DND-41 (cell line): Measurements from ENCODE around the gene MORN1.

Source experiments
- ATAC-seq: fragments of 200-7000 bp; cut with Tn5 transposase; 3 replicates; pipeline ENCODE4 v1.9.1; 2021; ENCODE audit warnings: low read depth; ENCODE audit not compliant: insufficient read depth
- DNase-seq: peaks from one replicate; pipeline ENCODE4 v3.0.0-alpha.2; 2020
- H2AFZ ChIP-seq: 2 replicates; pipeline ENCODE4 v1.6.0; 2012; ENCODE audit warnings: low read depth, low read length
- H3K27ac ChIP-seq: 2 replicates; pipeline ENCODE4 v1.5.1; 2012; ENCODE audit warnings: low read length, inconsistent platforms
- H3K27me3 ChIP-seq: fragments of 200-600 bp; sonication (generic); 2 replicates; pipeline ENCODE4 v1.6.0; 2012; ENCODE audit warnings: low read length, mild to moderate bottlenecking, inconsistent platforms; ENCODE audit not compliant: insufficient read depth, poor library complexity
- H3K36me3 ChIP-seq: 2 replicates; pipeline ENCODE4 v1.5.1; 2012; ENCODE audit warnings: low read length, inconsistent platforms; ENCODE audit not compliant: insufficient read depth
- H3K4me1 ChIP-seq: 2 replicates; pipeline ENCODE4 v1.5.1; 2012; ENCODE audit warnings: mild to moderate bottlenecking, low read length; ENCODE audit not compliant: insufficient read depth
- H3K4me2 ChIP-seq: 2 replicates; pipeline ENCODE4 v1.6.0; 2012; ENCODE audit warnings: mild to moderate bottlenecking, moderate library complexity, low read length, inconsistent platforms; ENCODE audit not compliant: insufficient read depth
- H3K4me3 ChIP-seq, 2 experiments: fragments of 200-600 bp in 1 of 2; shearing (Covaris generic) in 1 of 2; 2 replicates each; pipeline ENCODE4 v1.5.1; 2012 to 2016; ENCODE audit warnings: inconsistent platforms in 2 of 2, low read length in 2 of 2, mild to moderate bottlenecking in 2 of 2, low read depth in 1 of 2, moderate library complexity in 1 of 2
- H3K79me2 ChIP-seq: 2 replicates; pipeline ENCODE4 v1.6.0; 2012; ENCODE audit warnings: low read length, inconsistent platforms; ENCODE audit not compliant: insufficient read depth
- H3K9ac ChIP-seq: 2 replicates; pipeline ENCODE4 v1.6.0; 2012; ENCODE audit warnings: low read depth, mild to moderate bottlenecking, inconsistent platforms, low read length, moderate library complexity
- H3K9me3 ChIP-seq: 2 replicates; pipeline ENCODE4 v1.5.1; 2012; ENCODE audit warnings: low read length, moderate library complexity, mild to moderate bottlenecking, inconsistent platforms; ENCODE audit not compliant: insufficient read depth, severe bottlenecking
- H4K20me1 ChIP-seq: 2 replicates; pipeline ENCODE4 v1.6.0; 2012; ENCODE audit warnings: low read length; ENCODE audit not compliant: insufficient read depth
- CTCF ChIP-seq: IDR thresholded peaks from 2 replicates; pipeline ENCODE4 v1.5.1; 2012; ENCODE audit warnings: borderline replicate concordance, low read length, moderate library complexity, mild to moderate bottlenecking; ENCODE audit not compliant: poor library complexity, severe bottlenecking; ENCODE audit errors: extremely low read depth
- EZH2 ChIP-seq: IDR thresholded peaks from 3 replicates; pipeline ENCODE4 v1.6.1; 2012; ENCODE audit warnings: borderline replicate concordance, low read depth, mild to moderate bottlenecking, moderate library complexity, low read length, inconsistent platforms; ENCODE audit not compliant: severe bottlenecking

Gene MORN1

GRCh38 chr1:2427976-2428375 is 36.6 kb upstream of the MORN1 start:
- Histone ChIP-seq H3K79me2 (no peaks in the 10 kb centered on the region), H3K27me3 (no peaks in the 10 kb centered on the region), H2AFZ (no peak overlapping the region), H4K20me1 (no peaks in the 10 kb centered on the region), H3K9me3 (no peaks in the 10 kb centered on the region), H3K4me3 (no peak overlapping the region), H3K27ac (no peak overlapping the region), H3K36me3 (no peaks in the 10 kb centered on the region), H3K4me1 (no peaks in the 10 kb centered on the region), H3K9ac (no peak overlapping the region), H3K4me2 (no peak overlapping the region)
- ATAC-seq (no peak), DNase-seq (no peak)
- TF ChIP-seq CTCF (no peak), EZH2 (no peak)

- H3K27ac ChIP-seq = no peak overlapping the region
- H4K20me1 ChIP-seq = no peaks in the 10 kb centered on the region
- ATAC-seq (no peak), DNase-seq (no peak)
- no peaks in the 10 kb centered on the region for H3K27me3 ChIP-seq
- no peaks in the 10 kb centered on the region for H3K36me3 ChIP-seq
- no peaks in the 10 kb centered on the region for H3K9me3 ChIP-seq
- H3K4me1 ChIP-seq = no peaks in the 10 kb centered on the region
- H3K4me2 ChIP-seq = no peak overlapping the region
- no peak overlapping the region for H3K4me3 ChIP-seq
- H3K9ac ChIP-seq = no peak overlapping the region
- TF ChIP-seq CTCF = no peak
- TF ChIP-seq EZH2 = no peak
- no peak overlapping the region for H2AFZ ChIP-seq
- no peaks in the 10 kb centered on the region for H3K79me2 ChIP-seq
Measured at GRCh38 chr1:2427051-2427450, 35.7 kb upstream of the MORN1 start.

- no peak overlapping the region for H3K9ac ChIP-seq
- H2AFZ ChIP-seq = no peak overlapping the region
- ATAC-seq = no peak
Measured at GRCh38 chr1:2426540-2426939, 35.2 kb upstream of the MORN1 start.

More at GRCh38 chr1:2426540-2426939, 35.2 kb upstream of the MORN1 start:
- H4K20me1 ChIP-seq = no peaks in the 10 kb centered on the region
- H3K4me1 ChIP-seq = no peaks in the 10 kb centered on the region
- TF ChIP-seq EZH2 = no peak
- no peak for TF ChIP-seq CTCF
- H3K4me2 ChIP-seq = no peak overlapping the region
- H3K27me3 ChIP-seq = no peaks in the 10 kb centered on the region
- no peak overlapping the region for H3K4me3 ChIP-seq
- no peaks in the 10 kb centered on the region for H3K36me3 ChIP-seq
- no peak for DNase-seq
- H3K9me3 ChIP-seq = no peaks in the 10 kb centered on the region
- H3K79me2 ChIP-seq = no peaks in the 10 kb centered on the region
- H3K27ac ChIP-seq = no peak overlapping the region
